ENCODE data around the gene LDHD.

Gene LDHD

DNA sequence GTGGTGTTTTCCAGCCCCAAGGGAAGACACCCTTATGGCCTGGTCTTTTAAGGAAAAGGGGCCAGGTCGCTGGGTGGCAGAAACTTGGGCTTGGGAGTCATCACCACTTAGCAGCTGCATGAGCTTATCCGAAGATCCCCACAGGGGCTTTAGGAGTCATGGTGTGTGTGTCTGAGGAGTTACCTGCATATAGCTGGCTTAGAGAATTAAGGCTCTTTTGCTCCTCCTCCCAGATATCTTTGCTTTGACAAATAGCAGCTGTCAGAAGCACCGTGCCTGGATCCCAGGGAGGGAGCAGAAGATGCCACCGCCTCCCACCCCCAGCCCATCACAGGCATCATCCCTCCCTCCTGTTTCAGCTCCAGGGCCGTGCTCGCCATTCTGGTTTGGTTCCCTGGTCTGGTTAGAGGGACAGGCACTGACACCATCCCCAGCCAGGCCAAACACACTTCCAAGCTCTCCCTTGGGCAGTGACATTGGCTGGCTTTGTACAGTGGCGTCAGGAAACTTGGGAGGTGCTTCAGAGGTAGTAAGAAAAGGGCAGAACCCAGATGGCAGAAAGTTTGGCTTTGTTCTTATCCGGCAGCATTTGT lies 17.4 kb downstream of the LDHD start:
- DNase-seq, result no peak

- DNase-seq, result no peak
Measured at GRCh38 chr16:75097941-75098901, 18.4 kb downstream of the LDHD start.

GRCh38 chr16:75097191-75097761 lies 19.3 kb downstream of the LDHD start:
- no peak for DNase-seq

GRCh38 chr16:75096656-75097055 lies 19.9 kb downstream of the LDHD start:
- DNase-seq, result no peak

GRCh38 chr16:75095204-75095621 lies 21.4 kb downstream of the LDHD start:
- DNase-seq, result no peak

DNA sequence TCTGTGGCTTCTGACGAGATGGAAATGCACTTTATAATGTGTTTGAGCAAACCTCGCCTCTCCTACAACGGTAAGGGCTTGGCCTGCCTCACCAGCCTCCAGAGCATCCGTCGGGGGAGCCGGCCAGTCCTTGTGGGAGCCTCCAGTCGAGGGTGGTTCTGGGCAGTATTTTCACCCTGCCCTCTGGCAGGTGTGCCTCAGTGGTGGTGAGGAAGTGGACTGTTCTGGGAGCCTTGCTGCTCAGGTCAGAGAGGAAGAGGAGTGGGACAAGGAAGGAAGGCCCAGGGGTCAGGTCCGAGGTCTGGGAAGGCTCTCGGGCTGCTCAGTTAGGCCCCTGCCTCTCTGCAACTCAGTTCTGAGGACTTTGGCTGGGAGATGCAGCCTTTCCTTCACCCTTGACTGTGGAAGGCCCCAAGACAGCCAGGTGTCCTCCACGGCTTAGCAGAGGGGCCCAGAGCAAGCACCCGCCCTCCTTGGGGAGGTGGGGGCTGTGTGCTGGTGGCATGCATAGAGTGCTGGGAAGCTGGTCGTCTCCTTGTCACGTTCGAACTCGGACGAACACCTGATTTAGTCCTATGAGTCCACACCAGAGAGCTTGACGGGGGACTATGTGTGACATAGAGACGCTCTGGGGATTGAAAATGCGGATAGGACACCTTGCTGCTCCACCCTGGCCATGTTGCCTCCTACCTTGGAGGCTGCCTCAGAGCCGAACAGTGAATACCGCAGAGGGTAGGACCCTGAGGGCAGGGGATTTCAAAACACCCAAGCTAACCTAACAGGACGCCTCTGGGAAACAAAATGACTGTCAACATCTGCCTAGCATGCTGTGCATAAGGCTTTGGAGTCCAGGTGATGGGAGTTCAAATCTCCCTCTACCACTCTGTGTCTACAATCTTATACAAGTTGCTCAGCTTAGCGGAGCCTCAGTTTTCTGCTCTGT lies 22.7 kb downstream of the LDHD start:
- no peak for DNase-seq

GRCh38 chr16:75092777-75093176 lies 23.8 kb downstream of the LDHD start:
- no peak for DNase-seq

DNA sequence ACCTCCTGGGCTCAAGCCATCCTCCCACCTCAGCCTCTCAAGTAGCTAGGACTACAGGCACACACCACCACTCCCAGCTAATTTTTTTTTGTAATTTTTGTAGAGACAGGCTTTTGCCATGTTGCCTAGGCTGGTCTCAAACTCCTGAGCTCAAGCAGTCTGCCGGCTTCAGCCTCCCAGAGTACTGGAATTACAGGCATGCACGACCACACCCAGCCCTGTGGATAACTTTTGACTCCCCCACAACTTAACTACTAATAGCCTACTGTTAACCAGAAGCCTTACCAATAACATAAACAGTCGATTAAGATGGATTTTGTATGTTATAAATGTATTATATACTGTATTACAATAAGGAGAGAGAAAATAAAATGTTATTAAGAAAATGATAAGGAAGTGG lies 25.0 kb downstream of the LDHD start:
- peak; percentile 55 for DNase-seq

DNA sequence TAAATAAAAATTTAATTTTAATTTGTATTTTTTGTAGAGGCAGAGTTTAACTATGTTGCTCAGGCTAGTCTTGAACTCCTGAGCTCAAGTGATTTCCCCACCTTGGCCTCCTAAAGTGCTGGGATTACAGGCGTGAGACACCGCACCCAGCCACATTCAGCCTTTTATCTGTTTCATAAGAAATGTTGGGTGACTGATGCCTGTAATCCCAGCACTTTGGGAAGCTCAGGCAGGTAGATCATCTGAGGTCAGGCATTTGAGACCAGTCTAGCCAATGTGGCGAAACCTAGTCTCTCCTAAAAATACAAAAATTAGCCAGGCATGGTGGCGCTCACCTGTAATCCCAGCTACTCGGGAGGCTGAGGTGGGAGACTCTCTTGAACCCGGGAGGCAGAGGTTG lies 25.7 kb downstream of the LDHD start:
- peak; percentile 64 for DNase-seq

DNA sequence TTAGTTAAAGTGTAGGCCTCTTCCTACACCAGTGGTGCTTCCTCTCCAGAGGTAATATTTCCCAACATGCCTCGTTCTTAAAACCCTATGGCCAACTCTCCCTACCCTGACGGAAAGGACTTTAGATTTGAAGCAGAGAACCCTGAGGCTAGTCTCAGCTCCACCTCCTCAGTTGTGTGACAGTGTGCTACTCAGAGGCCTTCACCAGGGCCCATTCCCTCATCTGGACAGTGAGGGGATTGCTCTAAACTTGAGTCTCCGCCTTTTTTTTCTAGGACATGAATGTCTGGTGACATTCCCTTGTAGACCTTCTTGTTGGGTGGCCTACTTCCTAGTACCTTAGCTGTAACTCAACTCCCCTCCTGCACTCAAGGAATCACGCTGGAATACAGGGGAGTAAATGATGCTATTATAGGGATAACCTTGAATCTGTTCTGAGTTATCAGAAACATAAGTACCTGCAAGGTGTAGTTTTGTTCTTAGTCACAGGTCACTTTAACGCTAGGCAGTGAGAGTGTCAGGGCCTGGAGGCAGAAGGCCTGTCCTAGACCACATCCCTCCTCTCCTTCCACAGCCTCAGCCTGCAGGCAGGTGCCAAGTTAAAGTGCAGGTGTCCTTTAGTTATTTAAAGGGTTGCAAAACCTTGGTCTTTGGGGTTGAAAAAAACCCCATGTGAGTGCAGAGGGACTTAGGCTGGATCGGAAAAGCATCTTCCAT lies 26.9 kb downstream of the LDHD start:
- DNase-seq, result no peak

DNA sequence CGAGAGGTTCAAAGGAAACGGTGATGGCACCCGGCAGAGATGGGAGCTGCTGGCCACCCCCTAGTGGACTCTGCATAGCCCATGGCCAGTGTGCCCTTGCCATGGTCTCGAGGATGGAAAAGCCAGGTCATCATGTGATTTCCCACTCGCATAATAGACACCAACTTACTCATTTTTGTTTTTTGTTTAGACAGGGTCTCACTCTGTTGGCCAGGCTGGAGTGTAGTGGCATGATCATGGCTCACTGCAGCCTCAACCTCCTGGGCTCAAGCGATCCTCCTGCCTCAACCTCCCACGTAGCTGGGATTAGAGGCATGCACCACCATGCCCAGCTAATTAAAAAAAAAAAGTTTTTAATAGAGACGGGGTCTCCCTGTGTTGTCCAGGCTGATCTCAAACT lies 27.6 kb downstream of the LDHD start:
- DNase-seq, result no peak

DNA sequence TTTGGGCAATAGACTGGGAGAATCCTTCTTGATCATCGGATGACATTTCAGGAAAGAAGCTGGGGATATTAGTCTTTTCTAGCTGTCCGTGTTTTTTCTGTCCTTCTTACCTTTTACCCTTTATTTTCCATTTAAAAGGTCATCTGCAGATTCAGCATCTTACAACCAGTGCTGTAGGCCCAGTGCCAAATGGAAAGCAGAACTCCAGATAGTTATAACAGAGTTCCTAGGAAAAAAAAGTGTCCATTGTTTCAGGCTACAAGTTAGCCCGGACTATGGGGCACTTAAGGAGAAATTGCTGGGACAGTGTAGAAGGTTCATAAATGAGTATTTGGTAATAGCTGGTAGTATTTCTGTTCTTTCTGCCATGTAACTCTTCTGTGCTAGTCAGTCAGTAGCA lies 28.4 kb downstream of the LDHD start:
- no peak for DNase-seq

- DNase-seq, result no peak
Measured at GRCh38 chr16:75087375-75087979, 29.1 kb downstream of the LDHD start.

DNA sequence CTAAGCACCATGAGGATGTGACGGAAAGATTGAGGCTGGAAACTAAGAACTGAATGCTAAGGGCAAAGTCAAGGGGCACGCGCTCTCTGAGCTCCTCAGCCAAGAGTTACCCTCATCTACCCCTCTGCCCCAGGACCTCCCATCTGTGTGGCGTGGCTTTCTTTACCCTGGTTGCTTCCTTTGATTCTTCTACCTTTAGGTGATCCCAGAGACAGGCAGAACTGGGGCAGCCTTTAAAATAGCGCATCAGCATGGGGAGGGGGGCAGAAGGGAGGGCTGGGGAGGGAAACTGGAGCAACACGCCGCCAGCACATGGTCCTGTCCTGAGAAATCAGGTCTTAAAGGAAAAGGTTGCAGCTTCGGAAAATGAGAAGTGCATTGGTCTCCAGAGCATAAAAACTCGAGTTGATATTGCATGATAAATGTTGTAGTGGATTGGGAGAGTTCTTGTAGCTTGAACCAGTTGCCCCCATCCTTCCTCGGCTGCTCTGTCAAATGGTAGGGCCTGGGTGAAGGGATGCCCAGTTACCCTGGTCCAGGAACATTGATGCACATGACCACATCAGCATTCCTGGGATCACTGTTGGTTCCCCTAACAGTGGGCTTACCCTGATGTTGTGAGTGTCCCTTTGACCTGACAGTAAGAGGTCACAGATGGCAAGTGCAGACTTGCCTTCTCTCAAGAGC lies 29.7 kb downstream of the LDHD start:
- DNase-seq, result no peak

DNA sequence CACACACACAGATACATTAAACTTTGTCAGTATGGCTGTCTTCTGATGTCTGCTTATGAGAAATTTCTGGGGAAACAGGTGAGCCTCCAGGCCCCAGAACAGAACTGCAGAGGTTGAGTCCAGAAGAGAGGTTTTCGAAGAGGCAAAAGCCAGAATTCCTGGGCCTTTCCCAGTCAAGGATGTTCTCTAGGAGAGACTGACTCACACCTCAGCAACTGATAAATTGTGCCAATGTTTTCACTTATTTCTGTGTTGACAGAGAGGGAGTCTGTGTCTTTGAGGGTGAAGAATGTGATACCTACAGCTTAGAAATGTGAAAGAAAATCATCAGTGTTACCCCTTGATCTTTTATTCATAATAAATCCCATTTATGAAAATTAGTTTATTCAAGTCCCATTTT lies 30.3 kb downstream of the LDHD start:
- peak; percentile 71 for DNase-seq

DNA sequence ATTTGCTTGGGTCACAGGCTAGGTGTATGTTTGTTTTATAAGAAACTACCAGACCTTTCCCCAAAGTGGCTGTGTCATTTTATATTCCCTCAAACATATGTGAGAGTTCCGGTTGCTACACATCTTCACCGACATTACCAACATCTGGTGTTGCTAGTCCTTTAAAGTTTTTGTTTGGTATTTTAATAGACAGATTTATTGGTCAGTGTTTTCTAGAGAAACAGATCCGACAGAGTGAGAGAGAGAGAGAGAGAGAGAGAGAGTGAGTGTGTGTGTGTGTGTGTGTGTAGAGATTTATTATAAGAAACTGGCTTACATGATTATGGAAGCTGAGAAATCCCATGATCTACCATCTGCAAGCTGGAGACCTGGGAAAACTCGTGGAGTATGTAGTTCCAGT lies 31.0 kb downstream of the LDHD start:
- DNase-seq, result no peak

DNA sequence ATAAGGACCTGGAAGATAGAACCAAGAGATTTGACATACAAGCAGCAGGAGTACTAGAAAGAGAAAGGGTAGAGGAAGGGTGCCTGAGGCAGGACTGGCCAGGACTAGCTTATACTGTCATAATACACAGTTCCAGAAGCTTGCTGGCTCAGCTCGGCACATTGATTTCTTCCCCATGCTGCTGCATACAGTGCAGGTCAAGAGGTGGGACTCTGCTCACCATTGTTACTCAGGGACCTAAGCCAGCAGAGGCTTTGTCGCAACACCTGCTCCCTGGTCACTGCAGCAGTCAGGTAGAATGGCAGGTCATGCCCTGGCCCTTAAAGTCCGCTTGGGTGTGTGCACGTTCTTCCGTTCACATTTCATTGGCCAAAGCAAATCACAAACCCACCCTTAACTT lies 32.8 kb downstream of the LDHD start:
- no peak for DNase-seq

DNA sequence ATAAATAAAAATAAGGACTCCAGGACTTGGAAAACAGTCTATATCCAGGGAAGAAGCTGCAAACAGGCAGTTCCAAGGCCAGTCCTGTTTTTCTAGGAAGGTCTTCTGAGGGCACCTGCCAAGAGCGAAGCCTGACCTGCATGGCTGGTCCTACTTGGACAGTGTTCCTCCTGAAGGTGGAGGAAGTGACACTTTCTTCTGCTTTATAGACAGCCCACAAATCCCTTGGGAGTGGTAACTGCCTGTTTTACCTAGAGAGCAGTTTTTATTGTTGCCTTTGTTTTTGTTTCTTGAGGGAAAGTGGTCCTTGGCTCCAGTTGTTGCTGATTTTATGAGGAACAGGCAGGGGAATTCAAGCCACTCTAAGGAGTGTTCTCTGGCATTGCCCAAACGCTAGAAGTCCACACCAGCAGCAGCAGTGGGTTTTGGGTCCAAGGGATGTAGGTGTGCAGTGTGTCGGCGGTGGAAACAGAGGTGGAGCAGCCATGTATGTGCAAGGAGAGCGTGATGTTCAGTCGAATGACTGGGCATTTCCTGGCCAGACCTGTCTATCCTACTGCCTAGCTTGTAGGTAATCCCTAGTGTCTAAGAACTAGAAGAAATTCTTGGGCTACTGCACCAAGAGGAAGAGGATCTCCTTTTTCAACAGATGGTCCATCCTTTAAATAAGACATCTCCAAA lies 35.3 kb downstream of the LDHD start:
- no peak for DNase-seq

GRCh38 chr16:75080205-75081029 lies 36.2 kb downstream of the LDHD start:
- peak; percentile 46 for DNase-seq

All from NCI-H226 (cell line).